ENCODE measurements around the gene DOCK11.

DNA sequence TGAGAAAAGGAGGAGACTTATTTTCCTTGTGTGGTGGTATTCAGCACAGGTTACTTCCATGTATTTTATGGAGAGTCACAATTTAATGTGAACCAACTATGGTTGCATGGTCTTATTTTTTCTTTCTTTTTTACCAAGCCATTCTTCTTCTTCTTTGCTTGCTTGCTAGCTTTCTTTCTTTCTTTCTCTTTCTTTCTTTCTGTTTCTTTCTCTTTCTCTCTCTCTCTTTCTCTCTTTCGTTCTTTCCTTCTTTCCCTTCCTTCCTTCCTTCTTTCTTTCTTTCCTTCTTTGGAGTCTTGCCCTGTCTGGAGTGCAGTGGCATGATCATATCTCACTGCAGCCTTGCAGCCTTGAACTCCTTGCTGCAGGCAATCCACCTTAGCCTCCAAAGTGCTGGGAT, 68.9 kb downstream of the DOCK11 start:
- TF ChIP-seq CTCF (IDR thresholded peaks at IDR 0.05) (no peak), RCOR1 (IDR thresholded peaks at IDR 0.05; ENCODE audit: low read length) (no peak), CHD2 (IDR thresholded peaks at IDR 0.05; ENCODE audit: low read length, partially characterized antibody) (no peak), EZH2phosphoT487 (IDR thresholded peaks at IDR 0.05; ENCODE audit: borderline replicate concordance, low read depth) (no peak), POLR2AphosphoS5 (IDR thresholded peaks at IDR 0.05; ENCODE audit: low read depth, low read length) (no peak), RXRA (IDR thresholded peaks at IDR 0.05; ENCODE audit: borderline replicate concordance, low read depth) (no peak), SIN3A (IDR thresholded peaks at IDR 0.05; ENCODE audit: borderline replicate concordance, low read depth, low read length) (no peak), GATA2 (CRISPR knock-in tag; IDR thresholded peaks at IDR 0.05) (no peak), YY1 (IDR thresholded peaks at IDR 0.05; ENCODE audit: low read depth) (no peak), TCF12 (IDR thresholded peaks at IDR 0.05) (no peak), TAF1 (IDR thresholded peaks at IDR 0.05; ENCODE audit: borderline replicate concordance, low read depth, low read length) (no peak)
- TF ChIP-seq, protein P1, sequence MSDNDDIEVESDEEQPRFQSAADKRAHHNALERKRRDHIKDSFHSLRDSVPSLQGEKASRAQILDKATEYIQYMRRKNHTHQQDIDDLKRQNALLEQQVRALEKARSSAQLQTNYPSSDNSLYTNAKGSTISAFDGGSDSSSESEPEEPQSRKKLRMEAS (IDR thresholded peaks at IDR 0.05; ENCODE audit: low read depth) = no peak
- TF ChIP-seq, protein P2, sequence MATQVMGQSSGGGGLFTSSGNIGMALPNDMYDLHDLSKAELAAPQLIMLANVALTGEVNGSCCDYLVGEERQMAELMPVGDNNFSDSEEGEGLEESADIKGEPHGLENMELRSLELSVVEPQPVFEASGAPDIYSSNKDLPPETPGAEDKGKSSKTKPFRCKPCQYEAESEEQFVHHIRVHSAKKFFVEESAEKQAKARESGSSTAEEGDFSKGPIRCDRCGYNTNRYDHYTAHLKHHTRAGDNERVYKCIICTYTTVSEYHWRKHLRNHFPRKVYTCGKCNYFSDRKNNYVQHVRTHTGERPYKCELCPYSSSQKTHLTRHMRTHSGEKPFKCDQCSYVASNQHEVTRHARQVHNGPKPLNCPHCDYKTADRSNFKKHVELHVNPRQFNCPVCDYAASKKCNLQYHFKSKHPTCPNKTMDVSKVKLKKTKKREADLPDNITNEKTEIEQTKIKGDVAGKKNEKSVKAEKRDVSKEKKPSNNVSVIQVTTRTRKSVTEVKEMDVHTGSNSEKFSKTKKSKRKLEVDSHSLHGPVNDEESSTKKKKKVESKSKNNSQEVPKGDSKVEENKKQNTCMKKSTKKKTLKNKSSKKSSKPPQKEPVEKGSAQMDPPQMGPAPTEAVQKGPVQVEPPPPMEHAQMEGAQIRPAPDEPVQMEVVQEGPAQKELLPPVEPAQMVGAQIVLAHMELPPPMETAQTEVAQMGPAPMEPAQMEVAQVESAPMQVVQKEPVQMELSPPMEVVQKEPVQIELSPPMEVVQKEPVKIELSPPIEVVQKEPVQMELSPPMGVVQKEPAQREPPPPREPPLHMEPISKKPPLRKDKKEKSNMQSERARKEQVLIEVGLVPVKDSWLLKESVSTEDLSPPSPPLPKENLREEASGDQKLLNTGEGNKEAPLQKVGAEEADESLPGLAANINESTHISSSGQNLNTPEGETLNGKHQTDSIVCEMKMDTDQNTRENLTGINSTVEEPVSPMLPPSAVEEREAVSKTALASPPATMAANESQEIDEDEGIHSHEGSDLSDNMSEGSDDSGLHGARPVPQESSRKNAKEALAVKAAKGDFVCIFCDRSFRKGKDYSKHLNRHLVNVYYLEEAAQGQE (IDR thresholded peaks at IDR 0.05; ENCODE audit: low read depth, low read length) = no peak
